Stomach (tissue), 4 donors: ENCODE results near the gene S100A5.

ENCODE experiments used
- CTCF ChIP-seq, 7 experiments: fragments of 450-650 bp in 4 of 7; fragments of 200-600 bp in 3 of 7; sonication (generic) in 3 of 7; IDR thresholded peaks; one replicate each; pipeline ENCODE4 v1.5.1; 2016 to 2019; ENCODE audit warnings: antibody characterized with exemption in 7 of 7, control low read depth in 2 of 7, mild to moderate bottlenecking in 1 of 7
- POLR2A ChIP-seq, 4 donors: fragments of 450-650 bp; IDR thresholded peaks; one replicate each; pipeline ENCODE4 v1.6.1; 2016; ENCODE audit warnings: antibody characterized with exemption in 4 of 4, control low read depth in 2 of 4, mild to moderate bottlenecking in 1 of 4, moderate library complexity in 1 of 4

- TF ChIP-seq POLR2A (IDR thresholded peaks at IDR 0.05): no peak
- no peak for TF ChIP-seq CTCF (IDR thresholded peaks at IDR 0.05)
These were observed 53.0 kb downstream of the S100A5 start for GRCh38 chr1:153487707-153488106.
